NT2/D1 (cell line): Measurements from ENCODE around the gene ROBO1.

ENCODE experiments used
- SUZ12 ChIP-seq: IDR thresholded peaks from 2 replicates; pipeline ENCODE4 v1.6.1; 2011; ENCODE audit not compliant: insufficient read length, insufficient read depth; ENCODE audit errors: extremely low read depth
- YY1 ChIP-seq: IDR thresholded peaks from 2 replicates; pipeline ENCODE4 v1.6.1; 2011; ENCODE audit not compliant: insufficient read length, insufficient read depth
- ZNF274 ChIP-seq: IDR thresholded peaks from 2 replicates; pipeline ENCODE4 v1.6.1; 2011; ENCODE audit warnings: mild to moderate bottlenecking, low read depth, low read length

- TF ChIP-seq YY1, result no peak
- no peak for TF ChIP-seq SUZ12
- TF ChIP-seq ZNF274, result no peak
Measured at GRCh38 chr3:79215286-79215685, 552.5 kb downstream of the ROBO1 start.
